NCI-H2171 (cell line): ENCODE data around the gene LMBR1.

ENCODE experiments used
- DNase-seq: peaks from one replicate; lab custom pipeline; 2025; lab: John Stamatoyannopoulos, UW

Gene LMBR1

GRCh38 chr7:156793334-156793733 is 99.6 kb downstream of the LMBR1 start:
- DNase-seq = no peak

GRCh38 chr7:156792611-156793010 is 100.4 kb downstream of the LMBR1 start:
- DNase-seq = peak; percentile 83

DNA sequence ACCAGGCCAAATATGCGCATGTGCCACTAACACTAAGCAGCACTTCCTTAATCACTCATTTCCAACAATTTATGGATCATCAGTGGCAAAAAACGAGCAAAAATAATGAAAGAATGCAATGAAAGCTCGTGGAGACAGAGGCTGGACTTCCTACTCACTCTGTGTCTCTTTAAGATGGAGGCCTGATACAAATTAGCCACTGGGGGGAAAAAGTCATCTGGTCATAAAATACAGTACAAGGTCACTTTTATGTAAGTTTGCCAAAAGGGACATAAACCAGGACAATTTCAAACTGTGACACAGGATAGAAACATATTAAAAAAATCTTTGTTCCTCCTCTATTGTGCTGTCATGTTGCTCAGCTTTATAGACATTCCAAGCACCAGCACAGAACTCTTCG is 101.7 kb downstream of the LMBR1 start:
- no peak for DNase-seq

DNA sequence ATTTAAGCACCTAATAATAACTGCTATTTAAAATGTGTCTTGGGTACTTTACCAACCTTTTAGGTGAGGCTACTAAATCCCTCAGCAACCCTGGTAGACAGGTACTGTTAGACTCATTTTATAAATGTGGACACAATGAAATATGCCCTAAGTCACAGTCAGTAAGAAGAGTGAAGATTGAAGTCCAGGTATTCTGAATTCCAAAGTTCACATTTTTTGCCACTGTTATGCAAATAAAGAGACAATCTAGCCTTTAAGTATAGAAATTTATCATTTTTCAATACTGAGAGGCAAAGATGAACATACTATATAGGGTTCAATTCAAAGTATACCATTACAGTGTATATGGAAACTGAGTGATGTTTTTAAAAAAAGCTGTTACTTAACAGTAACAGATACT is 102.7 kb downstream of the LMBR1 start:
- no peak for DNase-seq

DNA sequence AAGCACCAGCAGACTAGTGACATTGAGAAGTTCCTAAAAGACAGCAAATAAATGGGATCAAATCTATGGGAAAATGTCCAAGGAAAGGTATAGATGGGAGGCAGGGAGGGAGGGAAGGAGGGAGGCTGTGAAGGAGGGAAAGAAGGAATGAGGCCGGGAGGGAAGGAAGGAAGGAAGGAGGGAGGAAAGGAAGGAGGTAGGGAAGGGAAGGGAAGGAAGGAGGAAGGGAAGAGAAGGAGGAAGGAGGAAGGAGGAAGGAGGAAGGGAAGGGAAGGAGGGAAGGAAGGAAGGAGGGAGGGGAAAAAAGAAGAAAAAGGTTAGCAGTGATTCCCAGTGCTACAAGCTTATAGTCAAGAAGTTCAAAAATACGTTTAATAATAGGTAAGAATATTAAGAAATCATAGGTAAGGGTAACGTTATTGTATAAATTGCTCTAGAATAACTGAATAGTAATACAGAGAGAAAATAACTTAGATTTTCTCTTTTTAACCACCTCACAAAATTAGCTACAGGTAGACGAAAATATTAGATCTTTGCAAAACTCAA is 106.9 kb downstream of the LMBR1 start:
- no peak for DNase-seq

DNA sequence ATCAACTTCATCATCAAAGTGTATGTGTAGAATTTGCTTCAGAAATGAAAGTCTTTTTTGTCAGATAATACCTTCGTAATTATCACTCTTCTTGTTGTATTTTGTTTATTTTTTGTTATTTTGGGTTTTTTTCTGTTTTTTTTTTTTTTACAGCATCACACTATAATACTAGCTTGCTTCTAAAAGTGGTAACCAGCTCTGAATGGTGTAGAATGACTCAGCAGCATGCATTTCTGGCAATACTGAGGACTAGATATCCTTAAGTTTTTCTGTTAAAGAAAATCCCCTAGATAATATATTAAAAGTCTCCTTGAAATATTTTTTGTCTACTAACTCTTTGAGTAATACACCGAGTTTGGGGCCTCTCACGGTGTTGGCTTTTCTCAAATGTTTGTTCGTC is 109.1 kb downstream of the LMBR1 start:
- no peak for DNase-seq

DNA sequence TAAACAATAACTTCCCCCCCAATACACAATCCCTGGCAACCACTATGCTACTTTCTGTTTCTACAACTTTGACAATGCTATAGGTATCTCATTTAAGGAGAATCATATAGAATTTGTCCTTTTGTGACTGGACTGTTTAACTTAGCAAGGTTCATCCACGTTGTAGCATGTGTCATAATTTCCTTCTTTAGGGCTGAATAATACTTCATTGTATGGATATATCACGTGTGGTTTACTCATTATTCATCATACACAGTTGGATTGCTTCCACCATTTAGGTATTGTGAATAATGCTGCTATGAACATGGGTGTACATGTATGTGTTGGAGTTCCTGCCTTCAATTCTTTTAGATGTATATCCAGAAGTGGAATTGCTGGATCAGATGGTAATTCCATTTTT is 111.0 kb downstream of the LMBR1 start:
- DNase-seq = no peak

GRCh38 chr7:156780724-156781455 is 112.1 kb downstream of the LMBR1 start:
- DNase-seq = no peak

GRCh38 chr7:156778668-156779067 is 114.3 kb downstream of the LMBR1 start:
- DNase-seq = no peak

- DNase-seq = no peak
Observed at GRCh38 chr7:156778201-156778600, 114.8 kb downstream of the LMBR1 start.

DNA sequence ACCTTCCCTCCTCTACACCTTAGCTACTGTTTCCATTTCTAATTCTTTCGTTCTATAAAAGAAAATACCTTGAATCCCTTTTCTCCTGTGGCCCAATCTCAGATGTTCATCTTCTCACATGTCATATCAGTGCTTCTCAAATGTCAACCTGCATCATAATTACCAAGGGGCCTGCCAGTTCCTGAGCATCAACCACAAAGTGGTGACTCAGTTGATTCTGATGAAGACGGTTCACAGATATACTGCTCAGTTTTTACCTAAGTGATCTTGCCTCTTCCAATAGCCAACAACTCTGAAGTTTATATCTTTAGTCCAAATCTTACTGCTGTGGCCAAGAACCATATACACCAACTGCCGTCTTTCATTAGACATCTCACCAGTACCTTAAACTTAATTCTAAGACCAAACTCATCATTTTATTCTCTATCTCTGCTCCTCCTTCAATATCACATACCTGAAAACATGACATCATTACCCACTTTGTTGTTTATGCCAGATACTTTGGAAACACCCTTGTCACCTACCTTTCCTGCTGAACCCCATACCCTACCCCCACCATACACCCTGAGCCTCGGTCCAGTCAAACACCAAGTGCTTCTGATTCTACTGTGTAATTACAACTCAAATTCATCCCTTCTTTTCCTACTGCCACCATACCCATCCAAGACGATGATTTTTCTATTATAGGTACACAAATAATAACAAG is 115.5 kb downstream of the LMBR1 start:
- DNase-seq = no peak

DNA sequence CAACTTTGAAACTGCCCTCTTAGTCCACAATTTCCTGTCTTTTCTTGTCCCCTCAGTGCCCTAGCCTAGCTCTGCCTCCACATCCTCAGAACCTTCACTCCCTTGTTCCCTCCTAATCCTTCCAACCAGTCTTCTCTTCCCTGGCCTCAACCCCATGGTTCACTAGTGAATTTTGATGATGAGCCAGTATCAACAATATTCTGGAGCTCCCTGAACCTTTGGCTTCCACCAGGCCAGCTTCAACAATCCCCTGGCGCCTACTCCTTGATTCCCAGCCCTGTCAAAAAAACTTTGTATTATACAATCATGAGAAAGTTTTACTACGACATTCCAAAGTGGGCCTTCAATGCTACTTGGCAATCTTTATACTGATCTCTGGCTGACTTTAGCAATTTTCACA is 116.5 kb downstream of the LMBR1 start:
- DNase-seq = no peak

DNA sequence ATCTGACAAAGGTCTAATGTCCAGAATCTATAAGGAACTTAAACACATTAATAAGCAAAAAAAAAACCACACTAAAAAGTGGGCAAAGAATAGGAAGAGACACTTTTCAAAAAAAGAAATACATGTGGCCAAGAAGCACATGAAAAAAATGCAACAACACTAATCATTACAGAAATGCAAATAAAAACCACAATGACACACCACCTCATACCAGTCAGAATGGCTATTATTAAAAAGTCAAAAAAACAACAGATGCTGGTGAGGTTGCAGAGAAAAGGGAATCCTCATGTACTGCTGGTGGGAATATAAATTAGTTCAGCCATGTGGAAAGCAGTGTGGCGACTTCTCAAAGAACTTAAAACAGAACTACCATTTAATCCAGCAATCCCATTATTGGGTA is 119.0 kb downstream of the LMBR1 start:
- no peak for DNase-seq

GRCh38 chr7:156772725-156773124 is 120.3 kb downstream of the LMBR1 start:
- no peak for DNase-seq

DNA sequence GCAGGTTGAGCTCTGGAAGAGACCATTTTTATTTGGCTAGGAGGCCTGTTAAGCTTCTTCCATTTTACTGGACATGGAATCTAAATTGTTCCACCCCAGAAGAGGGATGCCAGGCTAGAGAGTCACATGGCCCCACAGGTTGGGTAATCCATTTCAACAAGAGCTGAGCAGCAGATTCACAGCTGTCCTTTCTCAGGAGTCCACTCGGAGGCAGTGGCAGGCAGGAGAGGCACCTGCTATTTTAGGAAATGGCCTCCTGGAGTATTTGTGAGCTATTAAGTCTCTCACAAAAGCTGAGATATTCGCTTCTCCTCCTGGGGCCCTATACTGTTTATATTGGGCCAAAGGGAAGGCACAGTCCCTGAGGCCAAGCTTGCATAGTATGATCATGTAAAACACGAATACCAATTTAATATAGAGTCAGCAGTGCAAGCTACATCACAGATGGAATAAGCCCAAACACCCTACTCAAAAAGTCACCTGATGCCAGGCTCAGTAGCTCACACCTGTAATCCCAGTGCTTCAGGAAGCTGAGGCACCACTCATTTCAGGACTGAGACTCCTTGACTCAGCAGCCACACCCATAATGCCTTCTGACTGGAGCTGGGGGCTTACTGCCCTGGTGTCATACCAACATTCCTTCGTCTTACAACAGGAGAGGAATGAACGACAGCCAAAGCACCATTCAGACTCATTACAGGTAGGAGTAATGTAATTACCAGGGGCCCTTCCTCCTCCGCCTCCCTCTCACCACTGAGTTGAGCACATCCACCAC is 124.1 kb downstream of the LMBR1 start:
- no peak for DNase-seq

DNA sequence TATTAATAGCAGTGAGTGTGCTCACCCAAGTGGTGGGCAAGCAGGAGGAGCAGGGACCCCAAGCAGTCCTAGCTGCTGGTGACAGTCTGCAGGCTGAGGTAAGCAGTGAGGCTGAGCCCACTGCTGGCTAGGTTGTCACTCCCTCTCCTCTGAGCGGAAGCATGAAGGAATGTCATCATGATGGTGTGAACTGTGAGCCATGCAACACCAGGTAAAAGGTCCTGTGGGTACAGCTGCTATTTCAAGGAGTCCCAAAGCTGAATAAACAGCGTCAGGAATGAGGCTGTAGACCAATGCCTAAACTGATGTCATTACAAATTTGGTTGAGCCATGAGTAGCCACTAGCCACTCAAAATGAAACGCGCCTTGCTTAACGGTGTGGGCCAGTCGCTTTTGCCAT is 126.3 kb downstream of the LMBR1 start:
- no peak for DNase-seq

DNA sequence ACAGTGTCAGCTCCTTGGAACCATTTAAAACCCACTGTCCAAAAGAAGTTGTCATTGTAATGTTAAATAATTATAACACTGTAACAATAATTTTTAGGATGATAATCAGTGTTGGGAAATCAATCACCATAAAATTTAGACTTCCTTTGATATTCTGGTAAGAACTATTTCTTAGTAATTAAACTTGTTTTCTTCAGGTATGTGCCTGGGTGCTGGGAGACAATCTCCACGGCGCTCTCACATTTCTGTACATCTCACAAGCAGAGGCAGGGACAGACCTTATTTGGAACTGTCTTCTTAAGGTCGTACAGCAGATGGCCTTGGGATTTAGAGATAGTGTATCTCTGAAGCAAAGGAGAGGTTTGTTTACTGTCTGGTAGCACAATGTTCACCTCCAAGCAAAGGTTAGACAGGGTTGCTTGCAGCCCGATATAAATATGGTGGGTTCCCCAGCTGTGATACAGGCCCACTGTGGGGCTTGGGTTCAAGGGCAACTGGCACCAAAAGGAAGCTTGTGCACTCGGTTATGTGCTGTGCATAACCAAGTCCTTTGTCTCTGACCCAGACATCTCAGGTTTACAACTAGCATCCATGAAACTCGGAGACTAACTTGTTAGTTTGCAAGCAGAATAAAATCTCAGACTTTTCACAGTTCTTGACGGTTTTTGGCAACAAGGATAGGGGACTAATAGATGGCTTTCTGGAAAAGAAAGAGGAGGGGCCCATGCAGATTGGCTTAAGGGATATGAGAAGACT is 126.9 kb downstream of the LMBR1 start:
- DNase-seq = no peak

DNA sequence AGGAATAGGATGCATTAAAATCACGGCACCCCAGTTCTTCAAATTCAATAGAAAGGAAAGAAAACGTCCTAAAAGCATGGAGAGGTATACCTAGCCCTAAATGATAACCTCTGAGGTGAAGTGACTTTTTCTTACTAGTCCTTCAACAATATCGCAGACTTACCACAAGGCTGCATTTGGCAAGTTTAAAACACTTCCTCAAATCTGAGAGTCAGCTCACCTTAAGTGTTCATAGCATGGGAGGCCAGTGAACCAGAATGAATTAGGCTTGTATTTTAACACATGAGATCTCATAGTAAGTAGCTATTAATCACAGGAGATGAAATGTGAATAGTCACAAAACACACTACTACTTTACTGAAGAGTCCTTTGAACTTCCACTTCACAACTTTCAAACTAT is 128.2 kb downstream of the LMBR1 start:
- DNase-seq = no peak

DNA sequence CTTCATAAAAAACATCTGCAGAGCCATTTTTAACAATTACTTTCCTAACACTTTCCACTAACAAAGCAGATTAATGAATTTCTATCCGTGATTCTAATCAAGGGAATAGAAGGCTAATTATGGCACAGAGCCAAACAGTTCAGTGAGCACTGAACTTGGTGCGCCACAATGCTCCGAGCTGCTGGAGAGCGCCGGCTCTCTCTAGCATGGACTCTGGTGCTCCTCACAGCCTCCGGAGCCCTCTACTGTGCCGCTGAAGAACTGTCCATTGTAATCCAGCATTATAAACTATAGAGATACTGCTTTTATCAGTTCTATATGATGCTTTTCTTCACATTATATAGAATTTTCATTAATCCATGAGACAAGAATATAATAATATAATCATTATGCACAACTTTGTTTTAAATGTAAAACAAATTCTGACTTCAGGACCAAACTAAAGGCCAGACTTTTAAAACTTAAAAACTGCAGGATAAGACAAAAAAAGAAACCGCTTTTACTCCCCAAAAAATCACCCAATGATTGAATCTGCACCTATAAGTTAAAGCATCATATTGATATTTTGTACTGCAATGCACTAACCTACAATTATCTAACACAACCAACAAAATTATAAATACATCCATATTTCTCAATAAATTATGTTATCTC is 128.8 kb downstream of the LMBR1 start:
- peak; percentile 41 for DNase-seq

DNA sequence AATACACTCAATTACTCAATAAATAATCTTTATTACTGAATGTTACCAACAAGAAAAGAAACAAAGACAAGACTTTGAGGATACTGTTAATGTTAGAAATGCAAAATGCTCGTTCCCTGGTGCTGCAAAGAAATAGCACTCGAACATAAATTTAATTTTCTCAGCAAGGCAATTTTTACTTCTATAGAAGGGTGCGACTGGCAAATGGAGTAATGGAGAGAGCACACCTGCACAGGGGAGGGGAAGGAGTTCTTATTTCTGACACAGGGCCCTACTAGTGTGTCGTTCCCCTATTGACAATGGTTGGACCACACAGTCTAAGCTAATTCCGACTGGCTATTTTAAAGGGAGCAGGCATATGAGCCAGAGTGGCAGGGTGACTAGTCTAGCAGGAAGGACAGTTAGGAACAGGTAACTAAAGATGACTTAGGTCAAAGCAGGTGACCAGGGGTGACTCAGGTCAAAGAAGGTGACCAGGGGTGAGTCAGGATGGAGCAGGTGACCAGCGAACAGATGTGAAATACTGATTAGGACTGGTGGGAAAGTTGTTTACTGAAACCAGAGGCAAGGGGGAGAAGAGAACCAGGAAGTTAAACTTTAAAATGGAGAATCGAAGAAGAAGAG is 133.3 kb downstream of the LMBR1 start:
- no peak for DNase-seq

DNA sequence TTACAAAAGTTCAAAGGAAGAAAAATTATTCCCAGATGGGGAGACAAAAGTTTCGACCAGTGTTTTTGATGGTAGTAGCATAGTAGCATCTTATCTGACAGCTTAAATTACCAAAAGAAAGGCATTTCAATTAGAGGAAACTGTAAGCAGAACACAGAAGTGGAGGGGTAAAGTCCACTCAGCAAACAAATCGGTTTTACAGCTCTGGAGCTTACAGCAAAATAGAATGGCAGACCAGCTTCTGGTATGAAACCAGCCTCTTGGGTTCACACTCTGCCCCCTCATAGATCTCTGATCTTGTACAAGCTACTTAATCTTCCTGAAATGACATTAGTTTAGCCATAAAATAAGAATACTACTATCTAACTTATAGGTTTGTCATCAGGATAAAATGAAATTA is 133.8 kb downstream of the LMBR1 start:
- no peak for DNase-seq
